A549 (cell line): ENCODE measurements around the gene SHFL.

Experiments used
- CEBPB ChIP-seq, 2 experiments: fragments of >200 bp in 1 of 2; sonication (Bioruptor Twin) in 1 of 2; formaldehyde crosslinking in 1 of 2; IDR thresholded peaks; 2 replicates each; pipeline ENCODE4 v1.6.1; 2012 to 2016
- CTCF ChIP-seq: fragments of >200 bp; sonication (Bioruptor Twin); formaldehyde crosslinking; IDR thresholded peaks from 3 replicates; pipeline ENCODE4 v1.5.1; 2016
- POLR2AphosphoS2 ChIP-seq: conservative IDR thresholded peaks from 2 replicates; pipeline ENCODE4 v1.6.1; 2012; ENCODE audit warnings: low read length, improper control_type of control experiment, inconsistent platforms
- USF2 ChIP-seq: fragments of 450-650 bp; IDR thresholded peaks from 2 replicates; pipeline ENCODE4 v1.6.1; 2014; ENCODE audit warnings: antibody characterized with exemption
- ZFP36 ChIP-seq: fragments of 450-650 bp; IDR thresholded peaks from 2 replicates; pipeline ENCODE4 v1.6.1; 2014; ENCODE audit warnings: borderline replicate concordance; ENCODE audit not compliant: partially characterized antibody

GRCh38 chr19:10135551-10136334 lies 49.6 kb downstream of the SHFL start:
- no peak for TF ChIP-seq USF2
- TF ChIP-seq CEBPB (IDR thresholded peaks at IDR 0.05), result no peak
- no peak for TF ChIP-seq ZFP36
- no peak for TF ChIP-seq CTCF
- TF ChIP-seq POLR2AphosphoS2, result no peak
